Brain microvascular endothelial cell (primary cell): ENCODE data around the gene STOX1.

Source experiments
- DNase-seq: peaks from one replicate; pipeline ENCODE4 v3.0.0-alpha.2; 2020
- H3K27ac ChIP-seq: fragments of 250-450 bp; sonication (Bioruptor Pico); 2 replicates; pipeline ENCODE4 v1.5.1; 2020; ENCODE audit warnings: mild to moderate bottlenecking, moderate library complexity
- H3K27me3 ChIP-seq: fragments of 250-450 bp; sonication (Bioruptor Pico); replicated peaks from 2 replicates; pipeline ENCODE4 v1.5.1; 2020; ENCODE audit warnings: mild to moderate bottlenecking
- H3K36me3 ChIP-seq: fragments of 250-450 bp; sonication (Bioruptor Pico); replicated peaks from 2 replicates; pipeline ENCODE4 v1.5.1; 2020; ENCODE audit warnings: mild to moderate bottlenecking
- H3K4me3 ChIP-seq: 2 replicates; pipeline ENCODE4 v1.5.1; 2011; ENCODE audit warnings: low read depth, mild to moderate bottlenecking, control low read depth, low read length, moderate library complexity
- CTCF ChIP-seq: IDR thresholded peaks from 2 replicates; pipeline ENCODE4 v1.5.1; 2011; ENCODE audit warnings: low read depth, mild to moderate bottlenecking, moderate library complexity, low read length, control low read depth, inconsistent platforms; ENCODE audit errors: missing control alignments
- in situ Hi-C: cut with HindIII; loops from 2 replicates; pipeline ENCODE4 v1.10.0; 2017; ENCODE audit warnings: low sequenced_read_pairs, low pct_ligation_motif_present

STOX1 gene

GRCh38 chr10:68869623-68870022, 42.3 kb downstream of the STOX1 start:
- Histone ChIP-seq H3K27ac (no peak overlapping the region), H3K4me3 (no peak overlapping the region), H3K27me3 (no peaks in the 10 kb centered on the region), H3K36me3 (no peaks in the 10 kb centered on the region)
- no peak for DNase-seq
- no peak for TF ChIP-seq CTCF
- in situ Hi-C loops = no loop called here

GRCh38 chr10:68870061-68870460, 42.7 kb downstream of the STOX1 start:
- in situ Hi-C loops = no loop called here
- H3K36me3 ChIP-seq = no peaks in the 10 kb centered on the region
- H3K27ac ChIP-seq = no peak overlapping the region
- no peaks in the 10 kb centered on the region for H3K27me3 ChIP-seq
- no peak for TF ChIP-seq CTCF
- H3K4me3 ChIP-seq = no peak overlapping the region
- no peak for DNase-seq

GRCh38 chr10:68870545-68871104, 43.3 kb downstream of the STOX1 start:
- no peak for TF ChIP-seq CTCF
- Histone ChIP-seq H3K4me3 (no peak overlapping the region), H3K27ac (peak overlapping the region; percentile 52), H3K36me3 (no peaks in the 10 kb centered on the region), H3K27me3 (no peaks in the 10 kb centered on the region)
- DNase-seq = no peak
- in situ Hi-C loops = no loop called here

- DNase-seq = peak; percentile 61
- TF ChIP-seq CTCF = no peak
- no peaks in the 10 kb centered on the region for H3K27me3 ChIP-seq
- no peak overlapping the region for H3K4me3 ChIP-seq
- H3K27ac ChIP-seq = peak overlapping the region; percentile 52
- no peaks in the 10 kb centered on the region for H3K36me3 ChIP-seq
- in situ Hi-C loops = no loop called here
Measured at GRCh38 chr10:68871105-68871711, 43.9 kb downstream of the STOX1 start.

- TF ChIP-seq CTCF = no peak
- peak overlapping the region; percentile 51 for H3K27ac ChIP-seq
- no peaks in the 10 kb centered on the region for H3K27me3 ChIP-seq
- H3K4me3 ChIP-seq = no peak overlapping the region
- in situ Hi-C loops = no loop called here
- DNase-seq = peak; percentile 74
- H3K36me3 ChIP-seq = no peaks in the 10 kb centered on the region
Measured at GRCh38 chr10:68871731-68872342, 44.5 kb downstream of the STOX1 start.
